HepG2 (cell line): Measurements from ENCODE around the gene DSCAML1. TPM values are rescaled to one million over a fixed set of nuclear protein-coding genes. Genes with fewer than 3 reads are reported as not detected.

Experiments used
- ATAC-seq: fragments of 200-7000 bp; cut with Tn5 transposase; 3 replicates; pipeline ENCODE4 v1.9.1; 2020; ENCODE audit warnings: mild to moderate bottlenecking, moderate library complexity
- BruUV-seq: library from RNA; stranded (reverse); fragments of 400-500 nt; replicated peaks from 2 replicates; lab custom pipeline; 2021; lab: Mats Ljungman, UMichigan
- CTCF ChIA-PET: fragments of 300-600 bp; formaldehyde crosslinking; extraction: SDS; loops from one replicate; lab custom pipeline; 2021; ENCODE audit warnings: low total read pairs, inconsistent platforms, low intra/inter-chr PET ratio; lab: Yijun Ruan, JAX
- POLR2A ChIA-PET: fragments of 350-600 bp; sonication (Branson Sonifier 250); formaldehyde crosslinking; loops from one replicate; lab custom pipeline; 2020; ENCODE audit warnings: antibody characterized with exemption, inconsistent platforms; lab: Yijun Ruan, JAX
- DNase-seq: peaks from one replicate; pipeline ENCODE4 v3.0.0-alpha.2; 2015; ENCODE audit warnings: low spot score
- FAIRE-seq: peaks from 3 replicates; lab custom pipeline; 2011; peaks lifted over from hg19 to GRCh38; lab: Jason Lieb, UNC
- H2AFZ ChIP-seq: one replicate; pipeline ENCODE4 v1.6.1; 2011; ENCODE audit warnings: low read length, inconsistent platforms
- H3K27ac ChIP-seq: fragments of 300-600 bp; 3 replicates; pipeline ENCODE4 v1.8.0; 2011; ENCODE audit warnings: mixed run types, mild to moderate bottlenecking, mixed read lengths, low read length, inconsistent platforms; ENCODE audit not compliant: insufficient read depth; ENCODE audit errors: extremely low read length
- H3K27me3 ChIP-seq, 2 experiments: fragments of 200-600 bp in 1 of 2; 2 replicates in 1 of 2; 3 replicates in 1 of 2; pipeline versions ENCODE4 v1.6.0 to v1.8.0; 2011; ENCODE audit warnings: low read length in 2 of 2, mild to moderate bottlenecking in 2 of 2, moderate library complexity in 2 of 2, inconsistent platforms in 1 of 2; ENCODE audit not compliant: insufficient read depth in 2 of 2, control insufficient read depth in 1 of 2
- H3K36me3 ChIP-seq, 2 experiments: fragments of 200-600 bp in 1 of 2; replicated peaks in 1 of 2; 2 replicates in 1 of 2; 3 replicates in 1 of 2; pipeline versions ENCODE4 v1.5.1 to v1.8.0; 2011; ENCODE audit warnings: low read length in 2 of 2, inconsistent platforms in 1 of 2; ENCODE audit not compliant: insufficient read depth in 2 of 2, control insufficient read depth in 1 of 2
- H3K4me1 ChIP-seq: 2 replicates; pipeline ENCODE4 v1.5.1; 2012; ENCODE audit warnings: low read length, inconsistent platforms; ENCODE audit not compliant: insufficient read depth
- H3K4me2 ChIP-seq: 2 replicates; pipeline ENCODE4 v1.6.0; 2011; ENCODE audit warnings: low read depth, low read length, inconsistent platforms
- H3K4me3 ChIP-seq, 3 experiments: fragments of 200-600 bp in 1 of 3; sonication (generic), shearing (Covaris generic) in 1 of 3; replicated peaks in 1 of 3; 2 replicates each; pipeline ENCODE4 v1.5.1; 2011 to 2016; ENCODE audit warnings: low read length in 3 of 3, inconsistent platforms in 2 of 3, low read depth in 2 of 3, mild to moderate bottlenecking in 2 of 3, control low read depth in 1 of 3, mixed read lengths in 1 of 3; ENCODE audit not compliant: insufficient read depth in 1 of 3
- H3K79me2 ChIP-seq: one replicate; pipeline ENCODE4 v1.6.1; 2011; ENCODE audit warnings: low read length, inconsistent platforms; ENCODE audit not compliant: insufficient read depth
- H3K9ac ChIP-seq: 2 replicates; pipeline ENCODE4 v1.6.0; 2011; ENCODE audit warnings: mild to moderate bottlenecking, low read depth, low read length, inconsistent platforms; ENCODE audit not compliant: insufficient read depth
- H3K9me3 ChIP-seq: 2 replicates; pipeline ENCODE4 v1.5.1; 2012; ENCODE audit warnings: mild to moderate bottlenecking, low read length
- H4K20me1 ChIP-seq: 2 replicates; pipeline ENCODE4 v1.6.0; 2011; ENCODE audit warnings: inconsistent platforms, mild to moderate bottlenecking, low read length, moderate library complexity; ENCODE audit not compliant: insufficient read depth
- CBX5 ChIP-seq: sonication (generic); formaldehyde crosslinking; IDR thresholded peaks from 2 replicates; pipeline ENCODE4 v1.4.0; 2020; ENCODE audit warnings: missing genetic modification reagents, borderline replicate concordance
- CENPX ChIP-seq: sonication (generic); formaldehyde crosslinking; IDR thresholded peaks from 2 replicates; pipeline ENCODE4 v1.9.0; 2021; ENCODE audit warnings: mild to moderate bottlenecking, missing genetic modification reagents, moderate library complexity
- KLF9 ChIP-seq: IDR thresholded peaks from 2 replicates; pipeline ENCODE4 v1.6.1; 2016; ENCODE audit warnings: low read depth
- LCORL ChIP-seq, 2 experiments: fragments of 450-650 bp in 1 of 2; sonication (generic) in 1 of 2; formaldehyde crosslinking in 1 of 2; IDR thresholded peaks; 2 replicates each; pipeline versions ENCODE4 v1.5.0 to v1.6.1; 2017 to 2020; ENCODE audit warnings: antibody characterized with exemption in 1 of 2, missing genetic modification reagents in 1 of 2
- NR2F6 ChIP-seq, 2 experiments: IDR thresholded peaks; 2 replicates each; pipeline ENCODE4 v1.6.1; 2016; ENCODE audit warnings: antibody characterized with exemption in 1 of 2, mild to moderate bottlenecking in 1 of 2
- PHF21A ChIP-seq: sonication (generic); formaldehyde crosslinking; IDR thresholded peaks from 2 replicates; pipeline ENCODE4 v1.5.0; 2020; ENCODE audit warnings: mild to moderate bottlenecking, missing genetic modification reagents
- SRSF1 ChIP-seq: fragments of 200-400 bp; formaldehyde crosslinking; optimal IDR thresholded peaks from 2 replicates; pipeline ENCODE3; 2017; ENCODE audit warnings: mild to moderate bottlenecking, low read depth, low read length, moderate library complexity
- TBX3 ChIP-seq: fragments of 450-650 bp; IDR thresholded peaks from 2 replicates; pipeline ENCODE4 v1.6.1; 2017; ENCODE audit warnings: antibody characterized with exemption, mild to moderate bottlenecking, inconsistent platforms, borderline replicate concordance
- ZBTB20 ChIP-seq: sonication (generic); formaldehyde crosslinking; IDR thresholded peaks from 2 replicates; pipeline ENCODE4 v1.8.1; 2023; ENCODE audit warnings: missing genetic modification reagents, low read depth, mild to moderate bottlenecking, borderline replicate concordance
- ZBTB34 ChIP-seq: sonication (generic); formaldehyde crosslinking; IDR thresholded peaks from 2 replicates; pipeline ENCODE4 v1.8.0; 2022; ENCODE audit warnings: mild to moderate bottlenecking, missing genetic modification reagents
- ZNF512 ChIP-seq: sonication (generic); formaldehyde crosslinking; IDR thresholded peaks from 2 replicates; pipeline ENCODE4 v1.4.0; 2020; ENCODE audit warnings: mild to moderate bottlenecking, missing genetic modification reagents
- ZNF547 ChIP-seq: sonication (generic); formaldehyde crosslinking; IDR thresholded peaks from 2 replicates; pipeline ENCODE4 v1.5.1; 2020; ENCODE audit warnings: mild to moderate bottlenecking, missing genetic modification reagents
- ZNF577 ChIP-seq: sonication (generic); formaldehyde crosslinking; IDR thresholded peaks from 2 replicates; pipeline ENCODE4 v1.4.0; 2020; ENCODE audit warnings: mild to moderate bottlenecking, low read depth, missing genetic modification reagents, borderline replicate concordance
- ZNF629 ChIP-seq: sonication (generic); formaldehyde crosslinking; conservative IDR thresholded peaks from 2 replicates; pipeline ENCODE4 v1.5.0; 2020; ENCODE audit warnings: missing genetic modification reagents
- ZNF652 ChIP-seq: IDR thresholded peaks from 2 replicates; pipeline ENCODE4 v1.6.1; 2016; ENCODE audit warnings: low read depth, borderline replicate concordance
- ZNF674 ChIP-seq: sonication (generic); formaldehyde crosslinking; IDR thresholded peaks from 2 replicates; pipeline ENCODE4 v1.5.0; 2020; ENCODE audit warnings: low read depth, mild to moderate bottlenecking, missing genetic modification reagents
- WGBS: methylation state at CpG from one replicate; pipeline ENCODE4 v1.1.6; 2017; ENCODE audit warnings: low lambda C conversion rate; 5-methylcytosine and 5-hydroxymethylcytosine counted together
- in situ Hi-C: cut with HindIII; loops from 2 replicates; pipeline ENCODE4 v1.10.0; 2017; ENCODE audit warnings: low pct_unique_long_range_greater_than_20kb; ENCODE audit not compliant: extremely low pct_ligation_motif_present
- intact Hi-C: fragments of 100-400 bp; cut with micrococcal nuclease; formaldehyde crosslinking; loops from one replicate; pipeline ENCODE4 v1.10.0; 2022; ENCODE audit not compliant: unreplicated experiment
- polyA plus RNA-seq, 8 experiments: library from polyadenylated mRNA; depleted of rRNA in 3 of 8; stranded (reverse) in 7 of 8; unstranded in 1 of 8; fragments of >200 nt; fragmentation: Illumina TruSeq in 4 of 8; extraction: Trizol in 4 of 8; gene quantifications; 2 replicates each; pipeline versions ENCODE4 v1.2.1 to v1.2.3, GENCODE V29; 2011 to 2016; ENCODE audit warnings: low read depth in 4 of 8, missing spikeins in 1 of 8, mixed read lengths in 1 of 8; ENCODE audit not compliant: insufficient read depth in 1 of 8
- total RNA-seq, 5 experiments: library from RNA; depleted of rRNA; stranded (reverse); fragments of >200 nt; fragmentation: Illumina TruSeq; extraction: Trizol; gene quantifications; 2 replicates each; pipeline ENCODE4 v1.2.3, GENCODE V29; 2016; ENCODE audit warnings: low read depth in 1 of 5
- TF ChIP-seq, protein P1 (sequence below): IDR thresholded peaks from 2 replicates; pipeline ENCODE4 v1.6.1; 2012; ENCODE audit warnings: low read length, improper control_type of control experiment
- TF ChIP-seq, protein P2 (sequence below): sonication (generic); formaldehyde crosslinking; IDR thresholded peaks from 2 replicates; pipeline ENCODE4 v1.5.1; 2020; ENCODE audit warnings: missing genetic modification reagents, mild to moderate bottlenecking, borderline replicate concordance

DSCAML1 gene
- total and polyA plus RNA-seq, 2 of the 13 experiments (the other 11 are each of a cell fraction or from before 2014, with no cell fraction given): 0.29 to 0.40 TPM

DNA sequence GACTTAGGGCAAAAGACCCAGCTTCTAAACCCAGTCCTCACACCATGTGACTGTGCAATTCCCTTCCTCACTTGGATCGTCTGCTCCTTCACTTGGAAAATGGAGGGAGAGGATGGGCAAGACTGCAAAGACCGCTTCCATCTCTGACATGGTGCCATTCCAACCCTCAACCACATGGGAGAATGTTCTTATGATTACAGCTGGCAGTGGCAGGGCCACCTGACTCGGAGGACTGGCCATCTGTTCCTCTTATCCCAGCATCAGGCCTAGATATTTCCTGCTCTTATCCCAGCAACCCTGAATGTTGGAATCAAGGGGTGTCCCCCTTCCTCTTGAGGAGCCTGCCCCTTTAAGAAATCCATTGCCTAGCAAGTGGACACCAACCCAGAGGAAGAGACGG is 15.4 kb downstream of the DSCAML1 start:
- Histone ChIP-seq H3K9me3 (no peaks in the 10 kb centered on the region), H3K79me2 (no peaks in the 10 kb centered on the region), H3K9ac (no peak overlapping the region), H3K4me3 (no peak overlapping the region), H2AFZ (no peak overlapping the region), H3K4me2 (no peak overlapping the region), H3K27me3 (peaks cover 5 to 6% of the 10 kb centered on the region in 2 experiments; a peak in 3 of 5 replicates), H3K36me3 (no peaks in the 10 kb centered on the region), H3K27ac (no peak overlapping the region), H3K4me1 (peaks cover 15% of the 10 kb centered on the region), H4K20me1 (no peaks in the 10 kb centered on the region)
- DNase-seq: no peak
- intact Hi-C loops: no loop called here
- 51% methylated on average over 2 of the region's 4 CpGs for WGBS
- CTCF ChIA-PET: no interaction called here
- in situ Hi-C loops: no loop called here
- ATAC-seq: no peak
- POLR2A ChIA-PET: no interaction called here
- FAIRE-seq: no peak
- BruUV-seq: no TSS peak
- TF ChIP-seq ZBTB34 (CRISPR knock-in tag) (no peak), PHF21A (no peak), ZNF674 (CRISPR knock-in tag) (no peak), KLF9 (CRISPR knock-in tag) (no peak), ZNF512 (CRISPR knock-in tag) (no peak), CBX5 (CRISPR knock-in tag) (no peak), TBX3 (no peak), ZBTB20 (no peak), SRSF1 (no peak), NR2F6 (IDR thresholded peaks at IDR 0.05) (no peak), NR2F6 (CRISPR knock-in tag; IDR thresholded peaks at IDR 0.05) (no peak), ZNF652 (CRISPR knock-in tag) (no peak), ZNF629 (no peak), ZNF547 (CRISPR knock-in tag) (no peak), CENPX (no peak), LCORL (IDR thresholded peaks at IDR 0.05) (no peak), LCORL (CRISPR knock-in tag; IDR thresholded peaks at IDR 0.05) (no peak), ZNF577 (no peak)
- TF ChIP-seq, protein P1, sequence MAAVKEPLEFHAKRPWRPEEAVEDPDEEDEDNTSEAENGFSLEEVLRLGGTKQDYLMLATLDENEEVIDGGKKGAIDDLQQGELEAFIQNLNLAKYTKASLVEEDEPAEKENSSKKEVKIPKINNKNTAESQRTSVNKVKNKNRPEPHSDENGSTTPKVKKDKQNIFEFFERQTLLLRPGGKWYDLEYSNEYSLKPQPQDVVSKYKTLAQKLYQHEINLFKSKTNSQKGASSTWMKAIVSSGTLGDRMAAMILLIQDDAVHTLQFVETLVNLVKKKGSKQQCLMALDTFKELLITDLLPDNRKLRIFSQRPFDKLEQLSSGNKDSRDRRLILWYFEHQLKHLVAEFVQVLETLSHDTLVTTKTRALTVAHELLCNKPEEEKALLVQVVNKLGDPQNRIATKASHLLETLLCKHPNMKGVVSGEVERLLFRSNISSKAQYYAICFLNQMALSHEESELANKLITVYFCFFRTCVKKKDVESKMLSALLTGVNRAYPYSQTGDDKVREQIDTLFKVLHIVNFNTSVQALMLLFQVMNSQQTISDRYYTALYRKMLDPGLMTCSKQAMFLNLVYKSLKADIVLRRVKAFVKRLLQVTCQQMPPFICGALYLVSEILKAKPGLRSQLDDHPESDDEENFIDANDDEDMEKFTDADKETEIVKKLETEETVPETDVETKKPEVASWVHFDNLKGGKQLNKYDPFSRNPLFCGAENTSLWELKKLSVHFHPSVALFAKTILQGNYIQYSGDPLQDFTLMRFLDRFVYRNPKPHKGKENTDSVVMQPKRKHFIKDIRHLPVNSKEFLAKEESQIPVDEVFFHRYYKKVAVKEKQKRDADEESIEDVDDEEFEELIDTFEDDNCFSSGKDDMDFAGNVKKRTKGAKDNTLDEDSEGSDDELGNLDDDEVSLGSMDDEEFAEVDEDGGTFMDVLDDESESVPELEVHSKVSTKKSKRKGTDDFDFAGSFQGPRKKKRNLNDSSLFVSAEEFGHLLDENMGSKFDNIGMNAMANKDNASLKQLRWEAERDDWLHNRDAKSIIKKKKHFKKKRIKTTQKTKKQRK: no peak
- TF ChIP-seq, protein P2, sequence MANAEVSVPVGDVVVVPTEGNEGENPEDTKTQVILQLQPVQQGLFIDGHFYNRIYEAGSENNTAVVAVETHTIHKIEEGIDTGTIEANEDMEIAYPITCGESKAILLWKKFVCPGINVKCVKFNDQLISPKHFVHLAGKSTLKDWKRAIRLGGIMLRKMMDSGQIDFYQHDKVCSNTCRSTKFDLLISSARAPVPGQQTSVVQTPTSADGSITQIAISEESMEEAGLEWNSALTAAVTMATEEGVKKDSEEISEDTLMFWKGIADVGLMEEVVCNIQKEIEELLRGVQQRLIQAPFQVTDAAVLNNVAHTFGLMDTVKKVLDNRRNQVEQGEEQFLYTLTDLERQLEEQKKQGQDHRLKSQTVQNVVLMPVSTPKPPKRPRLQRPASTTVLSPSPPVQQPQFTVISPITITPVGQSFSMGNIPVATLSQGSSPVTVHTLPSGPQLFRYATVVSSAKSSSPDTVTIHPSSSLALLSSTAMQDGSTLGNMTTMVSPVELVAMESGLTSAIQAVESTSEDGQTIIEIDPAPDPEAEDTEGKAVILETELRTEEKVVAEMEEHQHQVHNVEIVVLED (CRISPR knock-in tag): no peak
